HG02943 (cell line): ENCODE measurements around the gene CRMP1.

ENCODE experiments used
- ATAC-seq: cut with Tn5 transposase; IDR thresholded peaks from one replicate; pipeline ENCODE4 v1.9.1; 2021; ENCODE audit warnings: mild to moderate bottlenecking, low read depth, moderate library complexity; ENCODE audit not compliant: unreplicated experiment

Gene CRMP1

GRCh38 chr4:5893004-5893580 is at the start of gene CRMP1:
Gene CRMP1, minus strand, starts transcription at chr4:5893086. Its CDS starts 117 bp downstream, at chr4:5892969.
- no peak for ATAC-seq

- no peak for ATAC-seq
Measured at GRCh38 chr4:5941601-5942000, 48.7 kb upstream of the CRMP1 start.

DNA sequence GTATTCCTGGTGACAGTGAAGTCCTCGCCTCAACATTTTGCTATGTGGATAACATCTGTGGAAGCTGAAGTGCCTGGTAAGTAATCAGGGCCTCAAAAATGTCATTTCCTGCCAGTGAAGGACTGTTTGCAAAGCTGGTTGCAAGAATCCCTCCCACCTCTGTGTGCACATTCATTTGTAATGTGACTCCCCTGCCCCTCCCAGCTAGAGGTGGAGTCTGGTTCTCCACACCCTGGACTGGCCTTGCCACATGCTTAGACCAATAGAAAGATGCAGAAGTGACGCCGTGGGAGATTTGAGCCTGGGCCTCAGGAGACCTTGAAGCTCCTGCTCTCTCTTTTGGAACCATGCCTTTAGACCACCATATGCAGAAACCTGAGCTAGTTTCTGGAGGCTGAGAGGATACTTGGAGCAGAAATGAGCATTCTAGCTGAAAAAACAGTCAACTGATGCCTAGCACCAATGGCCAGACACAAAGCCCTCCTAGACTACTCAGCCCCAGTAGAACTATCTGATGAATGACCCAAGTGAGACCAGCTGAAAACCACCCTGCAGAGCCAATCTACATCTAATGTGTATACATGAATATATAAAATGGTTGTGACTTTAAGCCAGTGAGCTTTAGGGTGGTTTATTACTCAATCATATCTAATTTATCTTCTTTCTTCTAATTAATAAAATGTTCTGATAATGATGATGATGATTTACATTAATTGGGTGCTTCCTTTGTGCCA is 47.8 kb upstream of the CRMP1 start:
- ATAC-seq = no peak

- ATAC-seq = no peak
Measured at GRCh38 chr4:5933996-5934831, 41.3 kb upstream of the CRMP1 start.

DNA sequence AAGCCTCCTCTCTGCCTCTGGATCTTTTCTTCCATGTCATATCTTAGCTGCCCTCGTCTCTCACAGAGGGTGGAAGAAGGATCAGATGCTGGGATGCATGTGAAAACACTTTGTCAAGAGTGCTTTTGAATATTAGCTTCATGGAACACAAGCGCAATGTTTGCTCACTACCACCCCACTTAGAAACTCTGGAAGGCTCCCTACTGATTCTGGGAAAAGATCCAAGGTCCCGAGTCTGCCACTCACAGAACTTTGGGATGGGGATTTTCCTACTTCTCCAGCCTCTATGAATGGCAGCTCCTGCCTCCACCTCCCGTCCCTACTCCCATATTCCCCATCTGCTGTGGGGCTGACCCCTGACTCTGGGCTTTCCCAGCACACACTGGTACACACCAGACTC is 40.2 kb upstream of the CRMP1 start:
- no peak for ATAC-seq

- ATAC-seq = no peak
Measured at GRCh38 chr4:5932035-5932568, 39.2 kb upstream of the CRMP1 start.

DNA sequence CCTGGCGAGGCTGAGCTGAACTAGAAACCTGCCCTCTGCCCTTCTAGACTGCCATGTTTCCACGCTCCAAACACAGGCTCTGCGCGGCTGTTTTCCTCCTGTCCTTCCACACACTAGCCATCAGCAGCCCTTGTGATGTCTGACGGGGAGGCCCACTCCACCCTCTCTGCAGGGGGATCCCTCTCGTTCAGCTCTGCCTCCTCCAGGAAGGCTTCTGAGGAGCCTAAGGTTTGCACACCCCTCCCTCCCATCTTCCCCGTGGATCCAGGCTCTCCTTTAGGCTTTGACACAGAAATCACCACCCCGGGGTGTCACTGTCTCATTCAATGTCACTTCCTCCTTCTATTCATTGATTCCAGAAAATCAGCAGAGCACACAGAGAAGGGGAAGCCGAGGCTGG is 38.6 kb upstream of the CRMP1 start:
- ATAC-seq = no peak

DNA sequence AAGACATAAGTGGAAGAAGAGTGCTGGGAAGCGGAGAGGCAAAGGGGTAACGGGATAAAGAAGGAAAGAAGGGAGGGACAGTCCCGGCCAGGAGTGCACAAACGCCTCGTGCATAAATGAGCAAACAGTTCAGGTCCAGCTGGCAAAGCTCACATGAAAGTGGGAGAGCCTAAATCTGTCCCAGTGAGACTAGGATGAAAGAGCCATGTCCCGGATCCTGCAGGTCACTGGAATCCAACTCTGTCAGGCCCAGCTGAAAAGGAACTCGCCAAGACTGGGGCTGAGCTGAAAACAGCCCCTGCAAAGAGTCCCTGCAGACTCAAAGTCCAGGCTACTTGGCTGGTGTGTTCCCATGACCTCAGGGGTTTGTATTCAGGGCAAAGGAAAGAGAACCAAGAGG is 38.0 kb upstream of the CRMP1 start:
- ATAC-seq = no peak

- ATAC-seq = no peak
Measured at GRCh38 chr4:5930456-5930855, 37.6 kb upstream of the CRMP1 start.

GRCh38 chr4:5928844-5929420 is 36.0 kb upstream of the CRMP1 start:
- ATAC-seq = no peak

- ATAC-seq = no peak
Measured at GRCh38 chr4:5928274-5928673, 35.4 kb upstream of the CRMP1 start.

GRCh38 chr4:5927747-5928146 is 34.9 kb upstream of the CRMP1 start:
- ATAC-seq = no peak

DNA sequence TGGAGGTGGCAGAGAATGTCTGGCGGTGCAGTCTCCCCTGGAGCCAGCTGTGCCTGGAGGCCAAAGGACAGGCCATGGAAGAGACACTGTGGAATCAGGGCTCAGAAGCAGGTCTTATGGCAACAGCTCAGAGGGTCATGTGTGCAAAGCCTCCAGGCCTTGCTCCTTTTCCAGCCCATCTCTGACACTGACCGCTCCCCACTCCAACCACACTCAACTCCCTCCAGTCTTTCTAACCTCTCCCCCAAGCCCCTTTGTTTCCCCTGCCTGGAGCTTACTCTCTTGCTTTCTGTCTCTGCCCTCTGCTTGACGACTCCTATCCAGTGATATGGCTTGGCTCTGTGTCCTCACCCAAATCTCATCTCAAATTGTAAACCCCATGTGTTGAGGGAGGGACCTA is 34.2 kb upstream of the CRMP1 start:
- ATAC-seq = no peak

DNA sequence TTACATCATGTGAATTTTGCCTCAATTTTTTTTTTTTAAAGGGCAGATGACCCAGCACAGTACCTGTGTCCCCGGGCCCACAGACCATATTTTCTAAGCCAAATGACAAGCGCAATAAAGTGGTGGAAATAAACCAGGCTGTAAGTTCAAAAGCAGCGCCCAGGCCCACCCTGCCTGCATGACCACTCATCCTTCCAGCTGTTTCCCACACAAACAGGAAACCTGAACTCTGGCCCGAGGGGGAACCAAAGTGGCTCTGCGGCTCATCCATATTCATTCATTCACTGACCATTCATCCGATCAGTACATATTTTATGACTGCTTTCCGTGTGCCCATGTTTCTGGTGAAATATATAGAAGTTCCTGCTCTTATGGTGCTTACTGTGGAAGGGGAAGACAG is 33.7 kb upstream of the CRMP1 start:
- no peak for ATAC-seq

- no peak for ATAC-seq
Measured at GRCh38 chr4:5925419-5926200, 32.7 kb upstream of the CRMP1 start.

DNA sequence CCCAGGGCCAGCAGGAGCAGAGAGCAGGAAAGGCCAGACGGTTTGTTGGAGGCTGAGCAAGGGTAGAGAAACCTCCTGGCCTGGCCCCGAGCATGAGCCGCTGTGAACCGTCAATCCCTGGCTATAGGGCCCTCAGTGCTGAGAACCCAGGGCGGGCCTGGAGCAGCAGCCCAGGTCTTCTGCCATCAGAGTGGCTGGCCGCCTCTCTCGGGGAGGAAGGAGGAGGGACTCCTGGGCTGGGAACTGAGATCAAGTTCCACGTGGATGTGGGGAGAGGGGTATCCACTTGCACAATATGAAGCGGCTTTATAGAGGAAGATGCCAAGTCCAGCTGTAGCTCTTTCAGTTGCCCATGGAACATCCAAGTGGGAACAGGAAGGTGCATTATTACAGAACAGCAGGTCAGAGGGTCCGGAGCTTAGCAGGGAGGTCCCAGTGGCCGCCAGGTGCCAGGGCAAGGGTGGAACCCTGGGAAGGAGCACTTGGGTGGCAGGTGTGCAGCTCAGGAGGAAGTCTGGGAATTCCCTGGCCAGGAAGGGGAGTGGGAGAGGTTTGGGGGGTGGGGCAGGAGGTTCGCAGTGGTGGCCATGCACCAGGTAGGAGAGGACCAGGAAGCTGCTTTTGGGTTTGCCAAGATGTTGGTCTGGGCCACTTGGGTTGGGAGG is 31.7 kb upstream of the CRMP1 start:
- ATAC-seq = no peak

GRCh38 chr4:5923376-5923775 is 30.5 kb upstream of the CRMP1 start:
- ATAC-seq = no peak

- ATAC-seq = no peak
Measured at GRCh38 chr4:5922556-5922955, 29.7 kb upstream of the CRMP1 start.

DNA sequence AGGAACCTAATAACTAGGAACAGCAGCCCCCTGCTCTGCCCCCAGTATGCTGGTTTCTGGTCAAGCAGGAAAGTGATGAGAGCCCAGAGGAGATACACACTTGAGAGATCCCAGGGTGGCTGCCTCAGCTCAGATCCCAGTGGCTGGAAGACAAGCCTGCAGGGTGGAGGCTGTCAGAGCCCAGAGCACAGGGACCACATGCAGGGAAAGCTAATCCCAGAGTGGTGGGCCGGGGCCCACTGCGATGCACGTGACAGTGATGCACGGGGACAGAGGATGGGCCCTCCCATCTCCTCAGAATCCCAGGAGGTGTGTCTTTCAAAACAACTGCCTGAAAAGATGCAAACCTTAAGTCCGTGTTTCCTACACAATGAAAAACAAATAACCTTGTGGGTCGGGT is 29.1 kb upstream of the CRMP1 start:
- ATAC-seq = no peak
